Stimulated activated CD4-positive, alpha-beta T cell treated with anti-CD3 and anti-CD28 coated beads, Interleukin-4, amount 100 ng/mL, for 4 hours (primary cell): ENCODE results near the gene VWF.
"Not testable (repeated sequence)": the region's sequence is repeated elsewhere in the genome, so short reads cannot be mapped to it uniquely, and the experiment has no call there.

ENCODE experiments used
- DNase-seq, 2 experiments: peaks; one replicate each; pipeline ENCODE4 v3.0.0-alpha.2; 2020

Gene VWF

DNA sequence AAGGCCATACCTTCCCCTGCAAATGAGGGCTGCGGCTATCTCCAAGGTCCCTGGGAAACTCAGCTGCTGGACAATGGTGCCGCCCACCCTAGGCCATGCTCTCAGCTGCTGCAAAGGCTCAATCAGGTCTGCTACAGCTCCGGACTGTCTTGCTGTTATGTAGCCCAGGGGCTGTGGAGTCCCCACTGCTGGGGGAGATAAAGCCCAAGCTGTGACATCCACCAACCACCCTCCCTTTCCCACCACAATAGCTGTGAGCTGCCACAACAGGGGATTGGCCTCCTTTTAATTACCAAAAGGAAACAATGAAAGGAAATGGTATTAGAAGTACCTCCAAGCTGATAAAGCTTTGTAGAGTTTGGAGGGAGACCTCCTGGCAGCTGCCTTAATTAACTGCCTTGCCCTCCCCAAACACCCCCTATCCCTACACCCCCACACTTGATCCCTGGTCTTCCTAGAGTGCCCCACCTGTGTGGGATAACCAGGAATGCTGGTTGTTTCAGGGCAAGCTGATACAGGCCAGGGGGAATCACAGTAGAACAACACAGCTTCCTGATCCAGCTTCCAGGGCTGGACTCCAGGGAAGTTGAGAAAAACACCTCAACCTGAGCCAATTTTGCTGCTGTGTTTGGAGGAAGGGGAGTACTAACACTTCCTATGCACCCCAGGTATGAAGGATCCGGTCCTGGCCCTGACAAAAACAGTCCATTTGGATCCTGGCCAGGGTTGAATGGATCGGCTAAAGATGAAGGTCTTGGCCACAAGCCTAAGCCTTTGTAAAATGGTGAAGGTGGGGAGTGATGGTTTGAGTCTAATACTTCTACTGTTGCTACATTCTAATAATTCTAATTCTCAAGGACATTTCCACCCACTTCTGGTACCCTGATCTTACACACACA, at the start of gene VWF:
Gene VWF, minus strand, starts transcription at position 260 of the 899 bp plus-strand sequence. CDS start 1,474 bp downstream, outside the sequence.
- no peak for DNase-seq

DNA sequence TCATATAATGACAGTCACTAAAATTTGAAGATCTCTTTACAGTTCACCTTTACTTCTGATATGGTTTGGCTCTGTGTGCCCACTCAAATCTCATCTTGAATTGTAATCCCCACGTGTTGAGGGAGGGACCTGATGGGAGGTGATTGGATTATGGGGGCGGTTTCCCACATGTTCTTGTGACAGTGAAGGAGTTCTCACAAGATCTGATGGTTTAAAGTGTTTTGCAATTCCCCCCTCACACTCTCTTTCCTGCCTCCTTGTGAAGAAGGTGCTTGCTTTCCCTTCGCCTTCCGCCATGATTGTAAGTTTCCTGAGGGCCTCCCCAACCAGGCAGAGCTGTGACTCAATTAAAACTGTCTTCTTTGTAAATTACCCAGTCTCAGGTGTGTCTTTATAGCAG, 48.4 kb upstream of the VWF start:
- no peak for DNase-seq

DNA sequence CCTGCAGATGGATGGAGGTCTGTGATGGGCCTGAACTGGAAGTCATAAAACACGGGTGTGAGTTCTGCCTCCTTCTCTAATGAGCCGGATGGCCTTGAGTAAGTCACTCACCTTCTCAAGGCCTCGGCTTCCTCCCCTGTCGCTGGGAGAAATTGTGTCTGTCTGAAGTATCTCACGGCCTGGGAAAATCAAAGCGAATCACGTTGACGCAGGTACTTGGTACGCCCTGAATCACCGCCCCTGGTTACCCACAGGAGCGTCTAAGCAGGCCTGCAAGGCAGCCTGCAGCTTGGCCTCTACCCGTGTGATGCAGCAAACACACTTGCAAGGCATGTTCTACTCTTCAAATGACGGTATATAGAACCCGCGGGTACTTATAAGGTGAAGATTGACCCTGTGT, 47.6 kb upstream of the VWF start:
- DNase-seq, result no peak

DNA sequence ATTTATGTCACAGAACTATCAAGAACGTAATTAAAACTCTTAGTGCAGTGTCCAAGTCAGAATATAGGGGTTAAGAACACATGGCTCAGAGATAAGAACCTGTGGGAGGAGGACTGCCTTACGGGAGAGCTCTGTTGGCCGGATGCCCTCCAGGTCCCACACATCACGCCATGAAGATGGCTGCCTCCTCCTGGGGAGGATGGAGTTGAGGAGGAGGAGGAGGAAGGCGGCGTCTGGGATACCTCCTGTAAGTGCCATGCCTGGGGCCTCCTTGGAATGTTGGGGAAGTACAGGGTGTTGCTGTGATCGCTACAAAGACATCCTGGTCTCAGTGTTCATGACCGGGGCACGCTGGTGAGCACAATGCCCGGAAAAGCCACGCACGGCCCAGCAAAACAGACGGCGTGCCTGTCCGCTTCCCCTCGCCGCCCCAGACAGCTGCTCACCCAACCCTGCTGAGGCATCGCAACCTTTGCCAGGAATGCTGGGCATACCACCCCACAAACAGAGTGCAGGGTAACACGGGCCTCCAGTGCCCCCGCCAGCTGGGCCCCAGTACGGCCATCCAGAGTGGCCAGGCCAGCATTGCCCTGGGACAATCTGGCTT, 47.0 kb upstream of the VWF start:
- DNase-seq, result no peak

DNA sequence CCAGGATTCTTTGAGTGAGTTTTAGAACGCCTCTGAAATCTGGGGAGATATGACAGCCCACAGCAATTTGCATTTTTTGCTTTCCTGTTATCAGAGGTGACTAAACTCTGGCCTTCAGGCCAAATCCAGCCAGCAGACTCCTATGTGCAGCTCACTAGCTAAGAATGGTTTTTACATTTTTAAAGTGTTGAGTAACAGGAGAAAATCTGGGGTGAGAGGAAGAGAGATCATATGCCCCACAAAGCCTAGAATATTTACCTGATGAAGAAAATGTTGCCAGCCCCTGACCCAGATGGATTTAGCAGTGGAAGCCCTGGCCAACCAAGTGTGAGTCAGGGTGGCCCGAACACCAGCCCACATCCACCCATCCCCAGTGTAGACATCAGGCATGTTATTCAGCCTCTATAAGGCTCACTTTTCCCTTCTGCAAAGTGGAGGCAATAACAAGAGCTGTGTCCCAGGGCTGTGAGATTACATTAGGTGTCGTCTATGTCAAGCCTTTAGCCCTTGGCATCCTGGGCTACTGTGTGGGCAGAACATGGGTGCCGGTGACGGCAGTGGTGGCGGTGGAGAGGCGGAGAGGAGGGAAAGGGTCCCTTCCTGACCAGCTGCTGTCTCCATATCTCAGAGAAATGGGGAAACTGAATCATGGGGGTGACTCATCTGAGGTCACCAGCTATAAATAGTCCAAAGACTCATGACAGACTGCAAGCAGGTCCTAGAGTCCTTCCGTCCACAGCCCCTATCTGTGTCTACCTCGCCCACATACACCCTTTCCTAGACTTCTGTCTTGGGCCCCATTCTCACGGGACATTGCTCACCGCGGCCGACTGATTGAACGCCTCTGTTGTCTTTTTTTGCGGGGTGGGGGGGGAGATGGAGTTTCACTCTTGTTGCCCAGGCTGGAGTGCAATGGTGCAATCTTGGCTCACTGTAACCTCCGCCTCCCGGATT, 43.1 kb upstream of the VWF start:
- peak; percentile 47 to 71 for DNase-seq

DNA sequence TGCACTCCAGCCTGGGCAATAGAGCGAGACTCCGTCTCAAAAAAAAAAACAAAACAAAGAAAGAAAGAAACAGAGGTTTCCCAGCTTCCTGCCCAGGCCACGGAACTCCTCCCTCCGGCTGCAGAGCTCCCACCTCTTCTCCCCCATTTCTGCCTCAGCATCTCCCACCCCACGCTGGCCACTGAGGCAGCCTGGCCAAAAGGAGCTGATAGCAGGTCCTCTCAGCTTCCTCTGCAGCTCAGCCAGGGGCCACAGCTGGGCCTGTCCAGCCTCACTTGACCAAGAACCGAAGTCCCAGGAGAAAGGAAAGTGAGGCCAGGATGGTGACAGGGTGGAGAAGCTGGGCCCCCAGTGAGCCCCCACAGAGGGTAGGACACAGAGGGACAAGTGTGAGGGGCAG, 42.3 kb upstream of the VWF start:
- DNase-seq, result no peak

DNA sequence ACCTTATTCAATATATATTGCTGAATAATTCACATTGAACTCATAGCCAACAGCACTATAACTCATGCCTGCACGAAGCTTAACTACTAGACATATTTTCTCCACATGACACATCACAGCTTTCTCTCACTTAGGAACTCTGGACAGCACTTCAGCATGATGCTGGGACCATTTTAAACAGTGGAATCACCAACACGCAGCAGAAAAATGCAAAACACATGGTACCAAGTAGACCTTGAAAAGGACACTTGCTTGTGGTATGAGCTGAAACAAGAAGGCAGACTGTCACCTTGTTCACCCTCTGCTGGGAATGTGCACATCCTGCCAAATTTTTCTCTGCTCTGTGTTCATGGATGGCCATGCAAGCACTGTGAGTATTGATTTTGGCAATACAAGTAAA, 40.9 kb upstream of the VWF start:
- DNase-seq, result no peak

DNA sequence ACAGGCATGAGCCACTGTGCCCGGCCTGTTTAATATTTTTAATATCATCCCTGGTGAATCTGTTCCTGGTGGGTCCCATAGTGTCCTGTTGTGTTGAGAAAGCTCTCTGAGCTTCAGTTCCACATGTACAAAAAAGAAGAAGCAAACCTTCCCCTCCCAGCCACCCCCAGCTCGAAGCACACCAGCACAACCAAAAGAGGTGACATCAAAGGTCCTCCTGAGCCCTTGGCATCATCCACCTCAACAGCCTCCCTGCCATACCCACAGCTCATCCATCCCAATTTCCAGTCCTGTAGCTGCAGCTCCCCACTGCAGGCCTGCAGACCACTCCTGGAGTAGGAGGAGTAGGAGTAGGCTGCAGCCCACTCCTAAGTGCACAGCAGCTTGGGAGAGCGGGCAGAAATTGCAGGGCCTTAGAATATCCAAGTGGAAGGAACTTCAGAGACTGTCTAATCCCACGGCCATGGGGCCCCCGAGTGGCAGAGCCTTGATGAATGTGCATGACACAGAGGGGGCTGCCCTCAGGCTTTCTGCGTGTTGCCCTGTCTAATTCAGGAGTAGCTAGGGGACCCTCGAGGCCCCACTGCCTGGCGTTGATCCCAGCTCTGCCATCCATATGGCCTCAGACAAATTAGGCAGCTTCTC, 39.1 kb upstream of the VWF start:
- no peak for DNase-seq

DNA sequence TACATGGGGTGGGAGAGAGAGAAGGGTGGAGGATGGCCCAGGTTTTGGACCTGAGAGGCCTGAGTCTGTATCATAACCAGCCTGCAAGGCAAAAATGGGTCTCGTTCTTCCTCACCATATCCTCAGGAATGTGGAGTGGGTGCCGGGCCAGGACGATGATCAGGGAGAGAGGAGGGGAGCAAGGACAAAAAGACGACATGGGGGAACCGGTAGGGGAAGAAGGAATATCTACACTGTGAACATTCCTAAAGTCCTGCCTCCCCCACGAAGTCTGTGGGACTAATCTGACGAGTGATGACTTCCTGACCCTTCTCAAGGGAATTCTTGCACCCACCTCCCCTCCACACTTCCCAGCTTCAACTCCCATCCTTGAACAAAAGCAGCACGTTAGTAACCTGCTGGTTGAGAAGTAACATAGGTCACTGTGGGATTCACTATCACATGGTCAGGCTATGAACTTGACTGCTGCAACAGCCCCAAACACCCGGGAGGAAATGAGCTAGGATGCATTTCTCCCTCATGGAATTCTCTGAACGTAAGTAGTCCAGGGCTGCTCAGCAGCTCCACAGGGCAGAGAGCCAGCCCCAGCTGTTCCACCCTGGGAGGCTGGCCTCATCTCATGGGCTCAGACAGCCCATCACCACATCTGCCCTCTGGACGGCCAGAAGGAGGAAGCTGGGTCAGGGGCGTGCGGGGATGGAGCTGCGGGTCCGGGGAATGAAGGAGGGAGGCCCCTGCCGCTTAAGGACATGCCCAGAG, 36.8 kb upstream of the VWF start:
- DNase-seq, result no peak

DNA sequence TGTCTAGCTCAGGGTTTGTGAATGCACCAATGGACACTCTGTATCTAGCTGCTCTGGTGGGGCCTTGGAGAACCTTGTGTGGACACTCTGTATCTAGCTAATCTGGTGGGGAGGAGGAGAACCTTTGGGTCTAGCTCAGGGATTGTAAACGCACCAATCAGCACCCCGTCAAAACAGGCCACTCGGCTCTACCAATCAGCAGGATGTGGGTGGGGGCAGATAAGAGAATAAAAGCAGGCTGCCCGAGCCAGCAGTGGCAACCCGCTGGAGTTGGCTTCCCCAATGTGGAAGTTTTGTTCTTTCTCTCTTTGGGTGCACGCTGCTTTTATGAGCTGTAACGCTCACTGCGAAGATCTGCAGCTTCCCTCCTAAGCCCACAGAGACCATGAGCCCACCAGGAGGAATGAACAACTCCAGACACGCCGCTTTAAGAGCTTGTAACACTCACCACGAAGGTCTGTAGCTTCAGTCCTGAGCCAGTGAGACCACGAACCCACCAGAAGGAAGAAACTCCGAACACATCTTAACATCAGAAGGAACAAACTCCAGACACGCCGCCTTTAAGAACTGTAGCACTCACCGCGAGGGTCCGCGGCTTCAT, 35.7 kb upstream of the VWF start:
- not testable (repeated sequence) for DNase-seq

DNA sequence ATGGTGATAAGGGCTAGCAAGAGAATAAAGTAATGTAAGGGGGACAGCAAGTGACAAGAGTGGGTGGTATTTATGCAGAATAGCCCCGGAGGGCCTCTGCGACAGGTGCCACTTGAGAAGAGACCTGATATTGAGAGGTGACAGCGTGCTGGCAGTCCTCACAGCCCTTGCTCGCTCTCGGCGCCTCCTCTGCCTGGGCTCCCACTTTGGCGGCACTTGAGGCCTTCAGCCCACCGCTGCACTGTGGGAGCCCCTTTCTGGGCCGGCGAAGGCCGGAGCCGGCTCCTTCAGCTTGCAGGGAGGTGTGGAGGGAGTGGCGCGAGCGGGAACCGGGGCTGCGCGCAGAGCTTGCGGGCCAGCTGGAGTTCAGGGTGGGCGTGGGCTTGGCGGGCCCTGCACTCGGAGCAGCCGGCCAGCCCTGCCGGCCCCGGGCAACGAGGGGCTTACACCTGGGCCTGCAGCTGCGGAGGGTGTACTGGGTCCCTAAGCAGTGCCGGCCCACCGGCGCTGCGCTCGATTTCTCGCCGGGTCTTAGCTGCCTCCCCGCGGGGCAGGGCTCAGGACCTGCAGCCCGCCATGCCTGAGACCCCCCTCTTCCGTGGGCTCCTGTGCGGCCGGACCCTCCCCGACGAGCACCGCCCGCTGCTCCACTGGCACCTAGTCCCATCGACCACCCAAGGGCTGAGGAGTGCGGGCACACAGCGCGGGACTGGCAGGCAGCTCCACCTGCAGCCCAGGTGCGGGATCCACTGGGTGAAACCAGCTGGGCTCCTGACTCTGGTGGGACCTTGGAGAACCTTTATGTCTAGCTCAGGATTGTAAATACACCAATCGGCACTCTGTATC, 34.9 kb upstream of the VWF start:
- not testable (repeated sequence) for DNase-seq

DNA sequence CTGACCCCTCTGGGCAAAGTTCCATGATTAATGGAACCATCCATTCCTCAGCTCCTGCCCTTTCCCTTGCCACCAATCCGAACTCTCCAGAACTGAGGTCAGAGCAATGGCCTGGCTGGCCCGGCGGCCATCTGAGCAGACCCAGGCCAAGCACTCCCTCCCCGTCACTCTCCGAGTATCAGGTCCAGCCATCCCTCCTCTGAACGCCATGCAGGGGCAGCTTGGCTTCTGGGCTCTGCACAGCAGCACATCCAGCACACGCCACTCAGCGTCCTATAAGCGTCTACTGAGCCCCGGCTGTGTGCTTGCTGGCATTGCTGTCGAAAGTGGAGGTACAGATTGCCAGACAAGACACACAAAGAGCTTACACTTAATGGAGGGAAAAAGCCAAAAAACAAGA, 34.3 kb upstream of the VWF start:
- DNase-seq, result no peak

DNA sequence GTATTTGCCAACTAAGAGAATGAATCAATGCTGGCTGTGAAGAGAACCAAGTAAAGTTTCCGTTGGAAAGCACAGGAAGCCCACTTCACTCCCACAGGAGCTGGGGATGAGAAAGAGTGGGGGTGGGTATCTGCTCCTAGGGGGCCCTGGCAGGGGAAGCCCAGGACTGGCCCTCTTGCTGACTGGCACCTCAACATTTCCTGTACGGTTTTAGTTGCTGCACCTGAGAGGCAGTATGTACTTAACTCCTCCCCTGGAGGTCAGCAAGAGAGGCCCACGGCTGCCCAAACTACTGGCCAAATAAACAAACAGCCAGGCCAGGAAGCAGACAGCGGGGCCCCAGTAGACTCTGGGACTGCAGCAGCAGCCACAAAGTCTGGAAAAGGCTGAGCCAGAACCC, 33.8 kb upstream of the VWF start:
- DNase-seq, result no peak

DNA sequence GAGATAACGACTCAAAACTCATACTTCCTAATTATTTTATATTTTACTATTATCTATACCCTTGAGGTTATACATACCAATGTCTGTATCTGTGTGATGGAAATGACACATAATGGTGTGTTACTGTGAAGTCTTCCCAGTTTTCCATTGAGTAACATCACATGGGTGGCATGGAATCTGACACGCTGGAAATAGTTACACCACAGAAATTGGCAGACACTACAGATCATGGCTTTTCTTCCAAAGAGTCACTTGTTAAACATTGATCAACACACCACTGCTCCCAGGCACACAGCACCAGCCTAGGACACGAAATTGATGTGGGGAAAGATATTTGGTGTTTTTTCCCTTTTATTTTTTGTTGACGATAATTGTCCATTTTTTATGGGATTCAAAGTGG, 33.0 kb upstream of the VWF start:
- DNase-seq, result no peak

DNA sequence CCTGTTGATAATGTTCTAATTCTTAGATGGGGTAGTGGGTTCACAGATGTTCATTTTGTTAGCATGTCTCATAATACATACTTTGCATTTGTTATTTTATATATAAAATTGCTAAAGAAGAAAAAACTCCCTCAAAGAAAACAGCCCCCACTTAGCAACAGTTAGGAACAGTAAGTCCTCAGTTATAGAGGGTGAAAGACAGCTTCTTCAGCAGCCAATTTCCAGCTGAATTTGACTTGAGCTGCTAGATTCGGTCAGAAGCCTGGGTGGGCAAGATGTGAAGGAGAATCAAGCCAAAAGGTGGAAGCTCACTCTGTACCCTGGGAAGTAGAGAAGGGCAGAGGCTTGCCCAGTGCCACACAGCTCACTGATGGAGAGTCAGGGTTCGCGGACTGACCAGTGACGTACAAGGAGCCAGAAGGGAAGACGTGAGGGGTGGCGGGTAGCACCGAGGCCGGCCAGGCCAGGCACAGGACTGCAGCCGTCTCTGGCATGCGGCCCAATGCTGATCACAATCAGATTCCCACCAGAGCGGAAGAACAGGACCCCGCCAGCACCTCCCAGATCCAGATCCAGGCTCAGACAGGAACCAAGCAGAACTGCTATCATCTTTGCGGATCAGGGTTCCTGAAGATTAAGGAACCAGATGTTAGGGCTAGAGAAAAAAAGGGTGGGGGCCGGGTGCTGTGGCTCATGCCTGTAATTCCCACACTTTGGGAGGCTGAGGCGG, 30.4 kb upstream of the VWF start:
- DNase-seq, result no peak

DNA sequence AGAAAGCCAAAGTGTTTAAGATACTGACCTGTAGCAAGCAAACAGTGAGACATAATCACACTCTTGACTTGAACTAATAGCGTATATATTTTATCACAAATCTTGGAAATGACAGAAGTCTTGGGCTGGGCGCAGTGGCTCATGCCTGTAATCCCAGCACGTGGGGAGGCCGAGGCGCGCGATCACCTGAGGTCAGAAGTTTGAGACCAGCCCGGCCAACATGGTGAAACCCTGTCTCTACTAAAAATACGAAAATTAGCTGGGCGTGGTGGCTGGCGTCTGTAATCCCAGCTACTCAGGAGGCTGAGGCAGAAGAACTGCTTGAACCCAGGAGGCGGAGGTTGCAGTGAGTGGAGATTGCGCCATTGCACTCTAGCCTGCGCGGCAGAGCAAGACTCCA, 24.3 kb upstream of the VWF start:
- DNase-seq, result not testable (repeated sequence)

DNA sequence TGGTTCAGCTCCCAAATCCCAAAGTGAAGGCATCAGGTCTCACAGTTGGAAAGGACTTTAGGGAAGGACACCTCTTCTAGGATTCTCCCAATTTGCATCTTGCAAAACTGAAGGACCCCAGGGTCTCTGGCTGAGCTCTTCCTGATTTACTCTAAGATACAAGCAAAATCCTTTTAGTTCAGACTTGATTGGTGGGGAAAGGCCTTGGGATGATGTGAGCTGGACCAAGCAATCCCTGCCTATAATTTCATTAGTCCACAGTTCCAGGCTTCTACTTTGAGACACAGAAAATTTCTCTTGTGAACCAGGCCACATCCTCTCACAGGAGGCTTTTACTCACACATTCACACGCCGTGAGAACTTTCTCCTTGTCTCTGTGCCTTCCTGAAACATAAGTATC, 23.6 kb upstream of the VWF start:
- DNase-seq, result no peak

DNA sequence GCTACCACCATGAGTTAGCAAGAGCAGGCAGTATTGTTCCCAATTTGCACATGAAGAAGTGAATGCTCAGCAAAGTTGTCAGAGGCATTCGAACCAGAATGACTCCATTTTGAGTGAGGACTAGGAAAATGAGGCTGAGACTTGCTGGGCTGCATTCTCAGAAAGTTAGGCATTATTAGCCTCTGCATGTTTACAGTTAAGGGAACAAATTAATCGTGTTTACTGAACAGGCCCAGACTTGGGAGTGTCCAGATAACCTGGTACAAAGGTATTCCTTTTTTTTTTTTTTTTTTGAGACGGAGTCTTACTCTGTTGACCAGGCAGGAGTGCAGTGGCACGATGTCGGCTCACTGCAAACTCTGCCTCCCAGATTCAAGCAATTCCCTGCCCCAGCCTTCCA, 22.5 kb upstream of the VWF start:
- no peak for DNase-seq

DNA sequence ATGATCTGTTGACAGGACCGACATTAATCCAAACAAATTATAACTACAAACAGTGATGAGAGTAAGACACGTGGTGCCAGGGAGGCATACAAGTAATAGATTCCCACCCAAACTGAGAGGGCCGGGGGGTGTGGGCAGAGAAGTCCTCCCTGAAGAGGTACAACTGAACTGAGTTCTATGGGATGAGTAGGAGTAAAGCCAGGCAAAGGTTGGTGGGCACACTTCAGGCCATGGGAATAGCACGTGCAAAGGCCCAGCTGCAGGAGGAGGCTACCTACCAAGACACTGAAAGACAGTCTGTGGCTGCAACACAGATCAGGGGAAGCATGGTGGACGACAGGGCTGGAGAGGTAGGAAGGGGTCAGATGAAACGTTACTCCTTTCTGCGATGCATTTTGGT, 22.0 kb upstream of the VWF start:
- no peak for DNase-seq

DNA sequence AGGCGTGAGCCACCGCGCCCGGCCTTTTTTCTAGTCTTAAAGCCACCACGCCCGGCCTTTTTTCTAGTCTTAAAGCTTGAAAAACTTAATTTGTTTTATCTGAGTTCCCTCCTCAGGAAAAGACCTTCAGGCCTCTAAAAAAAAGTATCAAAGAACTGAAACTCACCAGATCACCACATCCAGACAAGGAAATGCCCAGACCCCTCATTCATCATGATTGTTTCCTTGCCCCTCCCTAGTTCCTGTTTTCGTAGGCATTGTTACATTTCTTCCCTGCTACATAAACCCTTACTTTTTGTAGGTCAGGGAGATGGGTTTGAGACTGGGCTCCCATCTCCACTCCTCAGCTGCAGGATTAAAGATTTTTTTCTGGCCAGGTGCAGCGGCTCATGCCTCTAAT, 21.1 kb upstream of the VWF start:
- DNase-seq, result no peak
